ENCODE measurements around the gene HSPA12B.

DNA sequence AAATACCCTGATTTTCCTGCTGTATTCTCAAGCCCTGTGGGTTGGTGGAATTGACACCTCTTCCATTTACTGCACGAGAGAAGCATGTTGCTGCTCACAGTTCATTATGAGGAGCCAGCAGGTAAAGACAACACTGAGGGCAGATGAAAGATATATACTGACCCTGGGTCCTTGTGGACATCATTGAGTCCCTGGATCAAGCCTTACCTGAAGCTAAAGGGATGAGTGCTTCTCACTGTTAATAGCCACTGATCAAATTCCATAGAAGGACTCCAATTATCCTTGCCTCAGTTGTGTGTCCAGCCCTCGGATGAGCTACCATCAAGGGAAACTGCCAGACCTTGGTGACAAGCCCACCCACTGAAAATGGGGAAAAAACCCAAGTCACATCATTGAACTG lies 12.4 kb upstream of the HSPA12B start:
- TF ChIP-seq, protein P1, sequence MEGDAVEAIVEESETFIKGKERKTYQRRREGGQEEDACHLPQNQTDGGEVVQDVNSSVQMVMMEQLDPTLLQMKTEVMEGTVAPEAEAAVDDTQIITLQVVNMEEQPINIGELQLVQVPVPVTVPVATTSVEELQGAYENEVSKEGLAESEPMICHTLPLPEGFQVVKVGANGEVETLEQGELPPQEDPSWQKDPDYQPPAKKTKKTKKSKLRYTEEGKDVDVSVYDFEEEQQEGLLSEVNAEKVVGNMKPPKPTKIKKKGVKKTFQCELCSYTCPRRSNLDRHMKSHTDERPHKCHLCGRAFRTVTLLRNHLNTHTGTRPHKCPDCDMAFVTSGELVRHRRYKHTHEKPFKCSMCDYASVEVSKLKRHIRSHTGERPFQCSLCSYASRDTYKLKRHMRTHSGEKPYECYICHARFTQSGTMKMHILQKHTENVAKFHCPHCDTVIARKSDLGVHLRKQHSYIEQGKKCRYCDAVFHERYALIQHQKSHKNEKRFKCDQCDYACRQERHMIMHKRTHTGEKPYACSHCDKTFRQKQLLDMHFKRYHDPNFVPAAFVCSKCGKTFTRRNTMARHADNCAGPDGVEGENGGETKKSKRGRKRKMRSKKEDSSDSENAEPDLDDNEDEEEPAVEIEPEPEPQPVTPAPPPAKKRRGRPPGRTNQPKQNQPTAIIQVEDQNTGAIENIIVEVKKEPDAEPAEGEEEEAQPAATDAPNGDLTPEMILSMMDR (IDR thresholded peaks at IDR 0.05; ENCODE audit: poor library complexity), result no peak
- no peak for TF ChIP-seq EZH2 (IDR thresholded peaks at IDR 0.05; ENCODE audit: borderline replicate concordance)

Data from hepatocyte (in vitro differentiated cells).